ENCODE data around the gene AAK1. TPM values are rescaled to one million over a fixed set of nuclear protein-coding genes. Genes with fewer than 3 reads are reported as not detected.

The AAK1 gene
- total and polyA plus RNA-seq, 2 donors (not counting 3 experiments of a cell fraction or from before 2014, with no cell fraction given), result 31.0 to 127 TPM

GRCh38 chr2:69637923-69638322, 5.6 kb downstream of the AAK1 start:
- H3K4me3 ChIP-seq (replicated peaks in 1 of 3; ENCODE audit: insufficient read depth in 1 of 3, low read depth in 1 of 3, low read length in 3 of 3), result no peak overlapping the region
- no peak overlapping the region for H3K4me2 ChIP-seq (ENCODE audit: insufficient read depth, low read length)
- DNase-seq (ENCODE audit: low read depth, low spot score) (no peak), FAIRE-seq (no peak)
- BruUV-seq (replicated peaks), result no TSS peak
- ChIA-PET POLR2A (no interaction called here), CTCF (interaction anchor here (1.6 kb wide), 1 partner anchor 65 kb away, joined by 3 read pairs; no protein-coding TSS in a partner anchor)
- no peak overlapping the region for H3K9ac ChIP-seq (replicated peaks; ENCODE audit: extremely low read depth, insufficient read depth, low read length)
- H3K4me1 ChIP-seq (ENCODE audit: control insufficient read depth, extremely low read depth, insufficient read depth, low read length), result peaks cover 40% of the 10 kb centered on the region
- peaks cover 4% of the 10 kb centered on the region for H4K20me1 ChIP-seq (replicated peaks; ENCODE audit: control insufficient read depth, extremely low read depth, insufficient read depth, low read length)
- dilution Hi-C loops (cut with MboI; ENCODE audit: extremely low pct_ligation_motif_present, low sequenced_read_pairs), result no loop called here
- no peak for TF ChIP-seq GATA2 (IDR thresholded peaks at IDR 0.05; ENCODE audit: insufficient read depth, insufficient read length, low read depth, low read length)
- intact Hi-C loops (cut with micrococcal nuclease), result no loop called here
- peaks cover 97% of the 10 kb centered on the region for H3K79me2 ChIP-seq (ENCODE audit: control insufficient read depth, insufficient read depth, low read length)
- peaks cover 4 to 5% of the 10 kb centered on the region in 2 experiments for H3K36me3 ChIP-seq (ENCODE audit: control insufficient read depth in 2 of 2, extremely low read depth in 1 of 2, insufficient read depth in 2 of 2, low read length in 2 of 2)
- no peaks in the 10 kb centered on the region for H3K9me3 ChIP-seq (replicated peaks; ENCODE audit: control insufficient read depth, insufficient read depth, low read length)
- no peak overlapping the region for H3K27ac ChIP-seq (ENCODE audit: insufficient read depth, low read depth, low read length)
- no peak overlapping the region for H2AFZ ChIP-seq (ENCODE audit: low read depth, low read length)
- H3K27me3 ChIP-seq (ENCODE audit: control insufficient read depth in 2 of 2, insufficient read depth in 2 of 2, low read length in 2 of 2), result no peaks in the 10 kb centered on the region
- H3K9me1 ChIP-seq (replicated peaks; ENCODE audit: control insufficient read depth, extremely low read depth, insufficient read depth, low read length), result peaks cover 3% of the 10 kb centered on the region

- FAIRE-seq, result no peak
- peaks cover 93% of the 10 kb centered on the region for H3K79me2 ChIP-seq (ENCODE audit: control insufficient read depth, insufficient read depth, low read length)
- dilution Hi-C loops (cut with MboI; ENCODE audit: extremely low pct_ligation_motif_present, low sequenced_read_pairs), result no loop called here
Observed at GRCh38 chr2:69636395-69636794, 7.1 kb downstream of the AAK1 start.

More at GRCh38 chr2:69636395-69636794, 7.1 kb downstream of the AAK1 start:
- H3K27me3 ChIP-seq (ENCODE audit: control insufficient read depth in 2 of 2, insufficient read depth in 2 of 2, low read length in 2 of 2), result no peaks in the 10 kb centered on the region
- peak overlapping the region; percentile 33 for H3K4me2 ChIP-seq (ENCODE audit: insufficient read depth, low read length)
- H3K36me3 ChIP-seq (ENCODE audit: control insufficient read depth in 2 of 2, extremely low read depth in 1 of 2, insufficient read depth in 2 of 2, low read length in 2 of 2), result peaks cover 4 to 7% of the 10 kb centered on the region in 2 experiments
- DNase-seq (ENCODE audit: low read depth, low spot score), result no peak
- H3K27ac ChIP-seq (ENCODE audit: insufficient read depth, low read depth, low read length), result no peak overlapping the region
- no peak overlapping the region for H3K4me3 ChIP-seq (replicated peaks in 1 of 3; ENCODE audit: insufficient read depth in 1 of 3, low read depth in 1 of 3, low read length in 3 of 3)
- H3K9me3 ChIP-seq (replicated peaks; ENCODE audit: control insufficient read depth, insufficient read depth, low read length), result no peaks in the 10 kb centered on the region
- H3K4me1 ChIP-seq (ENCODE audit: control insufficient read depth, extremely low read depth, insufficient read depth, low read length), result peaks cover 36% of the 10 kb centered on the region
- peaks cover 3% of the 10 kb centered on the region for H3K9me1 ChIP-seq (replicated peaks; ENCODE audit: control insufficient read depth, extremely low read depth, insufficient read depth, low read length)
- H4K20me1 ChIP-seq (replicated peaks; ENCODE audit: control insufficient read depth, extremely low read depth, insufficient read depth, low read length), result peaks cover 5% of the 10 kb centered on the region
- no peak overlapping the region for H3K9ac ChIP-seq (replicated peaks; ENCODE audit: extremely low read depth, insufficient read depth, low read length)
- intact Hi-C loops (cut with micrococcal nuclease), result no loop called here
- BruUV-seq (replicated peaks), result no TSS peak
- H2AFZ ChIP-seq (ENCODE audit: low read depth, low read length), result no peak overlapping the region
- TF ChIP-seq GATA2 (IDR thresholded peaks at IDR 0.05; ENCODE audit: insufficient read depth, insufficient read length, low read depth, low read length) (no peak), CTCF (IDR thresholded peaks at IDR 0.05; ENCODE audit: extremely low read depth in 1 of 2, insufficient read depth in 1 of 2, low read depth in 1 of 2, low read length in 2 of 2) (no peak), MYC (IDR thresholded peaks at IDR 0.05; ENCODE audit: low read depth, low read length) (no peak), POLR2AphosphoS5 (IDR thresholded peaks at IDR 0.05; ENCODE audit: insufficient read depth, low read depth, low read length) (no peak), MAX (IDR thresholded peaks at IDR 0.05; ENCODE audit: insufficient read depth, insufficient read length) (no peak), JUN (IDR thresholded peaks at IDR 0.05; ENCODE audit: borderline replicate concordance, insufficient read depth, insufficient read length, low read depth) (no peak), EZH2 (IDR thresholded peaks at IDR 0.05; ENCODE audit: borderline replicate concordance, low read depth, low read length, severe bottlenecking) (no peak), POLR2A (IDR thresholded peaks at IDR 0.05; ENCODE audit: low read depth, low read length) (no peak), FOS (IDR thresholded peaks at IDR 0.05; ENCODE audit: borderline replicate concordance, insufficient read depth, low read length) (no peak)
- CTCF ChIA-PET, result interaction anchor here (0.9 kb wide), 1 partner anchor 66 kb away, joined by 4 read pairs; no protein-coding TSS in a partner anchor
- POLR2A ChIA-PET, result no interaction called here

Measured in endothelial cell of umbilical vein (primary cell).